ENCODE data around the gene HOXB5.

Gene HOXB5

GRCh38 chr17:48624118-48624517, 30.5 kb upstream of the HOXB5 start:
- DNase-seq (ENCODE audit: low read depth) = no peak
- TF ChIP-seq CTCF (IDR thresholded peaks at IDR 0.05; ENCODE audit: control insufficient read depth, extremely low read depth, insufficient read depth) = no peak
- no peak overlapping the region for H3K4me3 ChIP-seq (ENCODE audit: low read depth, low read length)

- DNase-seq (ENCODE audit: low read depth) = no peak
- TF ChIP-seq CTCF (IDR thresholded peaks at IDR 0.05; ENCODE audit: control insufficient read depth, extremely low read depth, insufficient read depth) = no peak
- no peak overlapping the region for H3K4me3 ChIP-seq (ENCODE audit: low read depth, low read length)
Measured at GRCh38 chr17:48623583-48623982, 30.0 kb upstream of the HOXB5 start.

- TF ChIP-seq CTCF (IDR thresholded peaks at IDR 0.05; ENCODE audit: control insufficient read depth, extremely low read depth, insufficient read depth) = no peak
- no peak overlapping the region for H3K4me3 ChIP-seq (ENCODE audit: low read depth, low read length)
- no peak for DNase-seq (ENCODE audit: low read depth)
Measured at GRCh38 chr17:48622857-48623256, 29.3 kb upstream of the HOXB5 start.

- no peak overlapping the region for H3K4me3 ChIP-seq (ENCODE audit: low read depth, low read length)
- no peak for TF ChIP-seq CTCF (IDR thresholded peaks at IDR 0.05; ENCODE audit: control insufficient read depth, extremely low read depth, insufficient read depth)
- DNase-seq (ENCODE audit: low read depth) = no peak
Measured at GRCh38 chr17:48621410-48622392, 28.1 kb upstream of the HOXB5 start.

GRCh38 chr17:48620461-48621139, 27.0 kb upstream of the HOXB5 start:
- no peak for DNase-seq (ENCODE audit: low read depth)
- no peak overlapping the region for H3K4me3 ChIP-seq (ENCODE audit: low read depth, low read length)
- no peak for TF ChIP-seq CTCF (IDR thresholded peaks at IDR 0.05; ENCODE audit: control insufficient read depth, extremely low read depth, insufficient read depth)

- no peak overlapping the region; the same call in 1 of the 2 replicates for H3K4me3 ChIP-seq (ENCODE audit: low read depth, low read length)
- no peak for TF ChIP-seq CTCF (IDR thresholded peaks at IDR 0.05; ENCODE audit: control insufficient read depth, extremely low read depth, insufficient read depth)
- DNase-seq (ENCODE audit: low read depth) = no peak
Measured at GRCh38 chr17:48619826-48620449, 26.4 kb upstream of the HOXB5 start.

Measured in LNCaP clone FGC (cell line).